Measurements from ENCODE around the gene APBB1.

The APBB1 gene

GRCh38 chr11:6443269-6444003, 24.5 kb upstream of the APBB1 start:
- H3K4me1 ChIP-seq (ENCODE audit: control insufficient read depth in 1 of 2, insufficient read depth in 2 of 2, low read length in 2 of 2): peaks cover 0 to 5% of the 10 kb centered on the region in 2 donors
- no peak overlapping the region for H3K27ac ChIP-seq (ENCODE audit: low read depth, low read length)
- no peak overlapping the region for H3K9ac ChIP-seq (ENCODE audit: low read depth in 1 of 2, low read length in 2 of 2)
- no peak overlapping the region for H3K4me3 ChIP-seq (ENCODE audit: low read depth in 1 of 2, low read length in 2 of 2)
- H3K9me3 ChIP-seq (ENCODE audit: control insufficient read depth in 1 of 2, low read length in 2 of 2): no peaks in the 10 kb centered on the region
- peaks cover 0 to 4% of the 10 kb centered on the region in 2 donors for H3K36me3 ChIP-seq (ENCODE audit: control insufficient read depth in 1 of 2, insufficient read depth in 2 of 2, low read length in 2 of 2)
- no peaks in the 10 kb centered on the region for H3K27me3 ChIP-seq (ENCODE audit: control insufficient read depth in 1 of 2, insufficient read depth in 2 of 2, low read length in 2 of 2)

GRCh38 chr11:6442441-6442840, 23.5 kb upstream of the APBB1 start:
- Histone ChIP-seq H3K27me3 (ENCODE audit: control insufficient read depth in 1 of 2, insufficient read depth in 2 of 2, low read length in 2 of 2) (no peaks in the 10 kb centered on the region), H3K36me3 (ENCODE audit: control insufficient read depth in 1 of 2, insufficient read depth in 2 of 2, low read length in 2 of 2) (peaks cover 0 to 4% of the 10 kb centered on the region in 2 donors), H3K9ac (ENCODE audit: low read depth in 1 of 2, low read length in 2 of 2) (no peak overlapping the region), H3K27ac (ENCODE audit: low read depth, low read length) (no peak overlapping the region), H3K4me3 (ENCODE audit: low read depth in 1 of 2, low read length in 2 of 2) (no peak overlapping the region), H3K9me3 (ENCODE audit: control insufficient read depth in 1 of 2, low read length in 2 of 2) (no peaks in the 10 kb centered on the region), H3K4me1 (ENCODE audit: control insufficient read depth in 1 of 2, insufficient read depth in 2 of 2, low read length in 2 of 2) (peaks cover 0 to 9% of the 10 kb centered on the region in 2 donors)

GRCh38 chr11:6440906-6441358, 22.0 kb upstream of the APBB1 start, which contains the start of gene HPX:
TSS of gene HPX (minus strand) at chr11:6440987. CDS start at chr11:6440963, 24 bp downstream.
- Histone ChIP-seq H3K4me1 (ENCODE audit: control insufficient read depth in 1 of 2, insufficient read depth in 2 of 2, low read length in 2 of 2) (peaks cover 0 to 9% of the 10 kb centered on the region in 2 donors), H3K9me3 (ENCODE audit: control insufficient read depth in 1 of 2, low read length in 2 of 2) (no peaks in the 10 kb centered on the region), H3K36me3 (ENCODE audit: control insufficient read depth in 1 of 2, insufficient read depth in 2 of 2, low read length in 2 of 2) (no peaks in the 10 kb centered on the region), H3K9ac (ENCODE audit: low read depth in 1 of 2, low read length in 2 of 2) (no peak within 1 kb of the TSS), H3K27ac (ENCODE audit: low read depth, low read length) (no peak within 1 kb of the TSS), H3K27me3 (ENCODE audit: control insufficient read depth in 1 of 2, insufficient read depth in 2 of 2, low read length in 2 of 2) (no peaks in the 10 kb centered on the region), H3K4me3 (ENCODE audit: low read depth in 1 of 2, low read length in 2 of 2) (no peak within 1 kb of the TSS)

GRCh38 chr11:6438979-6439571, 20.2 kb upstream of the APBB1 start:
- H3K4me3 ChIP-seq (ENCODE audit: low read depth in 1 of 2, low read length in 2 of 2): no peak overlapping the region
- peaks cover 0 to 9% of the 10 kb centered on the region in 2 donors for H3K4me1 ChIP-seq (ENCODE audit: control insufficient read depth in 1 of 2, insufficient read depth in 2 of 2, low read length in 2 of 2)
- no peak overlapping the region for H3K27ac ChIP-seq (ENCODE audit: low read depth, low read length)
- H3K27me3 ChIP-seq (ENCODE audit: control insufficient read depth in 1 of 2, insufficient read depth in 2 of 2, low read length in 2 of 2): no peaks in the 10 kb centered on the region
- H3K9me3 ChIP-seq (ENCODE audit: control insufficient read depth in 1 of 2, low read length in 2 of 2): no peaks in the 10 kb centered on the region
- no peak overlapping the region for H3K9ac ChIP-seq (ENCODE audit: low read depth in 1 of 2, low read length in 2 of 2)
- H3K36me3 ChIP-seq (ENCODE audit: control insufficient read depth in 1 of 2, insufficient read depth in 2 of 2, low read length in 2 of 2): no peaks in the 10 kb centered on the region

- H3K4me3 ChIP-seq (ENCODE audit: low read depth in 1 of 2, low read length in 2 of 2): no peak overlapping the region
- peaks cover 0 to 9% of the 10 kb centered on the region in 2 donors for H3K4me1 ChIP-seq (ENCODE audit: control insufficient read depth in 1 of 2, insufficient read depth in 2 of 2, low read length in 2 of 2)
- no peaks in the 10 kb centered on the region for H3K9me3 ChIP-seq (ENCODE audit: control insufficient read depth in 1 of 2, low read length in 2 of 2)
- H3K36me3 ChIP-seq (ENCODE audit: control insufficient read depth in 1 of 2, insufficient read depth in 2 of 2, low read length in 2 of 2): no peaks in the 10 kb centered on the region
- H3K27ac ChIP-seq (ENCODE audit: low read depth, low read length): no peak overlapping the region
- no peaks in the 10 kb centered on the region for H3K27me3 ChIP-seq (ENCODE audit: control insufficient read depth in 1 of 2, insufficient read depth in 2 of 2, low read length in 2 of 2)
- no peak overlapping the region for H3K9ac ChIP-seq (ENCODE audit: low read depth in 1 of 2, low read length in 2 of 2)
These were observed 19.1 kb upstream of the APBB1 start for GRCh38 chr11:6437993-6438392.

GRCh38 chr11:6437423-6437822, 18.5 kb upstream of the APBB1 start:
- no peaks in the 10 kb centered on the region for H3K27me3 ChIP-seq (ENCODE audit: control insufficient read depth in 1 of 2, insufficient read depth in 2 of 2, low read length in 2 of 2)
- H3K4me1 ChIP-seq (ENCODE audit: control insufficient read depth in 1 of 2, insufficient read depth in 2 of 2, low read length in 2 of 2): peaks cover 0 to 9% of the 10 kb centered on the region in 2 donors
- H3K9me3 ChIP-seq (ENCODE audit: control insufficient read depth in 1 of 2, low read length in 2 of 2): no peaks in the 10 kb centered on the region
- H3K4me3 ChIP-seq (ENCODE audit: low read depth in 1 of 2, low read length in 2 of 2): no peak overlapping the region
- H3K9ac ChIP-seq (ENCODE audit: low read depth in 1 of 2, low read length in 2 of 2): no peak overlapping the region
- no peaks in the 10 kb centered on the region for H3K36me3 ChIP-seq (ENCODE audit: control insufficient read depth in 1 of 2, insufficient read depth in 2 of 2, low read length in 2 of 2)
- H3K27ac ChIP-seq (ENCODE audit: low read depth, low read length): no peak overlapping the region

GRCh38 chr11:6433998-6434660, 15.2 kb upstream of the APBB1 start:
- no peak overlapping the region for H3K4me3 ChIP-seq (ENCODE audit: low read depth in 1 of 2, low read length in 2 of 2)

GRCh38 chr11:6431861-6432260, 13.0 kb upstream of the APBB1 start:
- no peaks in the 10 kb centered on the region for H3K27me3 ChIP-seq (ENCODE audit: control insufficient read depth in 1 of 2, insufficient read depth in 2 of 2, low read length in 2 of 2)
- no peak overlapping the region for H3K9ac ChIP-seq (ENCODE audit: low read depth in 1 of 2, low read length in 2 of 2)
- no peaks in the 10 kb centered on the region for H3K9me3 ChIP-seq (ENCODE audit: control insufficient read depth in 1 of 2, low read length in 2 of 2)
- H3K4me1 ChIP-seq (ENCODE audit: control insufficient read depth in 1 of 2, insufficient read depth in 2 of 2, low read length in 2 of 2): no peaks in the 10 kb centered on the region
- H3K27ac ChIP-seq (ENCODE audit: low read depth, low read length): no peak overlapping the region
- H3K4me3 ChIP-seq (ENCODE audit: low read depth in 1 of 2, low read length in 2 of 2): no peak overlapping the region
- no peaks in the 10 kb centered on the region for H3K36me3 ChIP-seq (ENCODE audit: control insufficient read depth in 1 of 2, insufficient read depth in 2 of 2, low read length in 2 of 2)

More at GRCh38 chr11:6433998-6434660, 15.2 kb upstream of the APBB1 start:
- H3K9me3 ChIP-seq (ENCODE audit: control insufficient read depth in 1 of 2, low read length in 2 of 2): no peaks in the 10 kb centered on the region
- H3K9ac ChIP-seq (ENCODE audit: low read depth in 1 of 2, low read length in 2 of 2): no peak overlapping the region
- H3K27me3 ChIP-seq (ENCODE audit: control insufficient read depth in 1 of 2, insufficient read depth in 2 of 2, low read length in 2 of 2): no peaks in the 10 kb centered on the region
- peaks cover 0 to 9% of the 10 kb centered on the region in 2 donors for H3K4me1 ChIP-seq (ENCODE audit: control insufficient read depth in 1 of 2, insufficient read depth in 2 of 2, low read length in 2 of 2)
- no peak overlapping the region for H3K27ac ChIP-seq (ENCODE audit: low read depth, low read length)
- H3K36me3 ChIP-seq (ENCODE audit: control insufficient read depth in 1 of 2, insufficient read depth in 2 of 2, low read length in 2 of 2): no peaks in the 10 kb centered on the region

- Histone ChIP-seq H3K9ac (ENCODE audit: low read depth in 1 of 2, low read length in 2 of 2) (no peak overlapping the region), H3K27me3 (ENCODE audit: control insufficient read depth in 1 of 2, insufficient read depth in 2 of 2, low read length in 2 of 2) (peaks cover 0 to 4% of the 10 kb centered on the region in 2 donors), H3K4me1 (ENCODE audit: control insufficient read depth in 1 of 2, insufficient read depth in 2 of 2, low read length in 2 of 2) (no peaks in the 10 kb centered on the region), H3K4me3 (ENCODE audit: low read depth in 1 of 2, low read length in 2 of 2) (no peak overlapping the region), H3K27ac (ENCODE audit: low read depth, low read length) (no peak overlapping the region), H3K36me3 (ENCODE audit: control insufficient read depth in 1 of 2, insufficient read depth in 2 of 2, low read length in 2 of 2) (no peaks in the 10 kb centered on the region), H3K9me3 (ENCODE audit: control insufficient read depth in 1 of 2, low read length in 2 of 2) (no peaks in the 10 kb centered on the region)
These were observed 8.6 kb upstream of the APBB1 start for GRCh38 chr11:6427516-6427915.

GRCh38 chr11:6420677-6421076, 1.8 kb upstream of the APBB1 start:
- Histone ChIP-seq H3K4me3 (ENCODE audit: low read depth in 1 of 2, low read length in 2 of 2) (no peak overlapping the region), H3K4me1 (ENCODE audit: control insufficient read depth in 1 of 2, insufficient read depth in 2 of 2, low read length in 2 of 2) (peaks cover 4 to 6% of the 10 kb centered on the region in 2 donors), H3K36me3 (ENCODE audit: control insufficient read depth in 1 of 2, insufficient read depth in 2 of 2, low read length in 2 of 2) (no peaks in the 10 kb centered on the region)

More at GRCh38 chr11:6420677-6421076, 1.8 kb upstream of the APBB1 start:
- peaks cover 0 to 11% of the 10 kb centered on the region in 2 donors for H3K27me3 ChIP-seq (ENCODE audit: control insufficient read depth in 1 of 2, insufficient read depth in 2 of 2, low read length in 2 of 2)
- no peak overlapping the region for H3K9ac ChIP-seq (ENCODE audit: low read depth in 1 of 2, low read length in 2 of 2)
- no peak overlapping the region for H3K27ac ChIP-seq (ENCODE audit: low read depth, low read length)
- H3K9me3 ChIP-seq (ENCODE audit: control insufficient read depth in 1 of 2, low read length in 2 of 2): no peaks in the 10 kb centered on the region
